H9 (cell line): Measurements from ENCODE around the gene TMEM239. TPM values are rescaled to one million over a fixed set of nuclear protein-coding genes. Genes with fewer than 3 reads are reported as not detected.

ENCODE experiments used
- DNase-seq: peaks from one replicate; pipeline ENCODE4 v3.0.0-alpha.2; 2017
- H2AFZ ChIP-seq: one replicate; pipeline ENCODE4 v1.6.1; 2013; ENCODE audit warnings: mild to moderate bottlenecking, low read length, control low read depth, moderate library complexity
- H2AK5ac ChIP-seq: 2 replicates; pipeline ENCODE4 v1.6.1; 2013; ENCODE audit warnings: low read length, control low read depth, mixed read lengths; ENCODE audit not compliant: insufficient read length
- H2BK120ac ChIP-seq: one replicate; pipeline ENCODE4 v1.6.1; 2013; ENCODE audit warnings: low read depth, mild to moderate bottlenecking, low read length, control low read depth, inconsistent platforms; ENCODE audit not compliant: poor library complexity, severe bottlenecking
- H2BK12ac ChIP-seq: 2 replicates; pipeline ENCODE4 v1.6.1; 2013; ENCODE audit warnings: low read length, control low read depth, mixed read lengths, low read depth; ENCODE audit not compliant: insufficient read length
- H2BK15ac ChIP-seq: 2 replicates; pipeline ENCODE4 v1.6.1; 2013; ENCODE audit warnings: low read depth, low read length, control low read depth
- H2BK20ac ChIP-seq: one replicate; pipeline ENCODE4 v1.6.1; 2013; ENCODE audit warnings: low read depth, mild to moderate bottlenecking, low read length, control low read depth, inconsistent platforms; ENCODE audit not compliant: poor library complexity, severe bottlenecking
- H2BK5ac ChIP-seq: 2 replicates; pipeline ENCODE4 v1.6.1; 2013; ENCODE audit warnings: low read length, control low read depth, mixed read lengths; ENCODE audit not compliant: insufficient read length
- H3K14ac ChIP-seq: 2 replicates; pipeline ENCODE4 v1.6.1; 2013; ENCODE audit warnings: low read length, control low read depth; ENCODE audit not compliant: insufficient read depth
- H3K18ac ChIP-seq: 2 replicates; pipeline ENCODE4 v1.6.1; 2013; ENCODE audit warnings: low read depth, mild to moderate bottlenecking, mixed read lengths, low read length, control low read depth; ENCODE audit not compliant: insufficient read length
- H3K23ac ChIP-seq: 2 replicates; pipeline ENCODE4 v1.6.1; 2013; ENCODE audit warnings: low read length, control low read depth, mixed read lengths, low read depth; ENCODE audit not compliant: insufficient read length
- H3K23me2 ChIP-seq: 2 replicates; pipeline ENCODE4 v1.6.1; 2013; ENCODE audit warnings: low read depth, mild to moderate bottlenecking, mixed read lengths, low read length, control low read depth; ENCODE audit not compliant: insufficient read length, poor library complexity, severe bottlenecking
- H3K27ac ChIP-seq: 2 replicates; pipeline ENCODE4 v1.5.1; 2013; ENCODE audit warnings: low read length, control low read depth, mixed read lengths, low read depth; ENCODE audit not compliant: insufficient read length
- H3K27me3 ChIP-seq: 2 replicates; pipeline ENCODE4 v1.6.1; 2013; ENCODE audit warnings: low read length, control low read depth, inconsistent platforms; ENCODE audit not compliant: insufficient read depth
- H3K4ac ChIP-seq: 2 replicates; pipeline ENCODE4 v1.6.1; 2013; ENCODE audit warnings: low read depth, mild to moderate bottlenecking, control low read depth, inconsistent platforms, low read length, moderate library complexity
- H3K4me1 ChIP-seq: 2 replicates; pipeline ENCODE4 v1.6.1; 2013; ENCODE audit warnings: low read length, control low read depth, inconsistent platforms; ENCODE audit not compliant: insufficient read depth
- H3K4me2 ChIP-seq: 2 replicates; pipeline ENCODE4 v1.6.1; 2013; ENCODE audit warnings: low read length, control low read depth, mixed read lengths; ENCODE audit not compliant: insufficient read length, insufficient read depth
- H3K56ac ChIP-seq: 2 replicates; pipeline ENCODE4 v1.6.1; 2013; ENCODE audit warnings: low read depth, mild to moderate bottlenecking, mixed read lengths, low read length, control low read depth; ENCODE audit not compliant: insufficient read length
- H3K79me1 ChIP-seq: 2 replicates; pipeline ENCODE4 v1.6.1; 2013; ENCODE audit warnings: low read depth, mild to moderate bottlenecking, moderate library complexity, low read length, control low read depth, inconsistent platforms; ENCODE audit not compliant: insufficient read depth, poor library complexity, severe bottlenecking
- H3K79me2 ChIP-seq: 2 replicates; pipeline ENCODE4 v1.6.1; 2013; ENCODE audit warnings: low read length, control low read depth, inconsistent platforms; ENCODE audit not compliant: insufficient read depth
- H3K9ac ChIP-seq: 2 replicates; pipeline ENCODE4 v1.6.1; 2013; ENCODE audit warnings: low read length, control low read depth, mixed read lengths; ENCODE audit not compliant: insufficient read length; ENCODE audit errors: extremely low read depth
- H3K9me3 ChIP-seq: one replicate; pipeline ENCODE4 v1.6.1; 2013; ENCODE audit warnings: low read depth, low read length, inconsistent platforms; ENCODE audit not compliant: control insufficient read depth
- H3T11ph ChIP-seq: one replicate; pipeline ENCODE4 v1.6.1; 2013; ENCODE audit warnings: mild to moderate bottlenecking, low read length, control low read depth, inconsistent platforms
- H4K20me1 ChIP-seq: one replicate; pipeline ENCODE4 v1.6.1; 2013; ENCODE audit not compliant: control insufficient read depth, insufficient read length, insufficient read depth
- H4K5ac ChIP-seq: 2 replicates; pipeline ENCODE4 v1.6.1; 2013; ENCODE audit warnings: low read depth, mild to moderate bottlenecking, mixed read lengths, low read length, control low read depth; ENCODE audit not compliant: insufficient read length
- H4K8ac ChIP-seq: replicated peaks from 2 replicates; pipeline ENCODE4 v1.6.1; 2013; ENCODE audit warnings: low read length, control low read depth, mixed read lengths, low read depth; ENCODE audit not compliant: insufficient read length
- H4K91ac ChIP-seq: 2 replicates; pipeline ENCODE4 v1.6.1; 2013; ENCODE audit warnings: low read depth, mild to moderate bottlenecking, moderate library complexity, mixed read lengths, low read length, control low read depth; ENCODE audit not compliant: insufficient read length
- H3K27ac Mint-ChIP-seq, 3 experiments: 2 replicates in 2 of 3; 3 replicates in 1 of 3; pipeline ENCODE4 v1.8.0; 2020 to 2021; ENCODE audit warnings: mixed read lengths in 3 of 3, mild to moderate bottlenecking in 1 of 3, moderate library complexity in 1 of 3
- H3K27me3 Mint-ChIP-seq: 2 replicates; pipeline ENCODE4 v1.8.0; 2021; ENCODE audit warnings: low read depth, mild to moderate bottlenecking, moderate library complexity, mixed read lengths
- H3K36me3 Mint-ChIP-seq, 3 experiments: 2 replicates in 2 of 3; 3 replicates in 1 of 3; pipeline ENCODE4 v1.8.0; 2020 to 2021; ENCODE audit warnings: low read depth in 3 of 3, mixed read lengths in 3 of 3; ENCODE audit not compliant: insufficient read depth in 1 of 3
- H3K4me1 Mint-ChIP-seq, 2 experiments: 2 replicates each; pipeline ENCODE4 v1.8.0; 2020; ENCODE audit warnings: mixed read lengths in 2 of 2
- H3K4me3 Mint-ChIP-seq, 2 experiments: 2 replicates in 1 of 2; 3 replicates in 1 of 2; pipeline ENCODE4 v1.8.0; 2020 to 2021; ENCODE audit warnings: mild to moderate bottlenecking in 2 of 2, mixed read lengths in 2 of 2, moderate library complexity in 1 of 2
- H3K9me3 Mint-ChIP-seq, 2 experiments: 2 replicates in 1 of 2; 3 replicates in 1 of 2; pipeline ENCODE4 v1.8.0; 2020; ENCODE audit warnings: mild to moderate bottlenecking in 2 of 2, mixed read lengths in 2 of 2, moderate library complexity in 1 of 2
- WGBS: extraction: QIAGEN DNeasy Blood & Tissue Kit; methylation state at CpG from one replicate; pipeline ENCODE4 v1.1.7; 2013; ENCODE audit warnings: missing lambda C conversion rate, low lambda C conversion rate, mixed read lengths; ENCODE audit not compliant: insufficient read length; ENCODE audit errors: extremely low coverage; 5-methylcytosine and 5-hydroxymethylcytosine counted together
- total RNA-seq: library from RNA; stranded (reverse); gene quantifications from 2 replicates; pipeline ENCODE4 v1.2.1, GENCODE V29; 2021
- TF ChIP-seq, protein P1 (sequence below): fragments of 200-600 bp; sonication (generic); conservative IDR thresholded peaks from 3 replicates; pipeline ENCODE4 v1.8.0; 2021; ENCODE audit warnings: antibody characterized with exemption, mild to moderate bottlenecking

TMEM239 gene
- total RNA-seq, 1 experiment from 2014 or later, result not detected

DNA sequence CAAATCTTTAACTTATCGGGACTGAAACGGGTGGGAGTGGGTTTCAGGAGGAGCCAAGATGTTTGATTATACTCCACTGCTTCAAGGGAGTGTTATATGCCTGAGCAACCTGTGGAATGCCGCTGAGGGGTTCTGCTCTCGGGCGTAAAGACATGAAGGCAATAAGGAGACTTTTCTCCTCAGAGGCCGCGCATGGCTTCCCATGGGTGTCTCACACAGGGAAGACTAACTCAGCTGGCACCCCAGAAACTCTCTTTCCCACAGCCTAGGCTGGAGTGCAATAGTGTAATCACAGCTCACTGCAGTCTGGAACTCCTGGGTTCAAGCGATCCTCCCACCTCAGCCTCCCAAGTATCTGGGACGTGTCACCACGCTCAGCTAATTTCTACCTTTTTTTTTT lies 6.5 kb upstream of the TMEM239 start:
- no peak overlapping the region for H3K4me3 Mint-ChIP-seq
- Histone ChIP-seq H3K4ac (no peak overlapping the region), H3K9ac (no peak overlapping the region), H2AK5ac (no peak overlapping the region), H3K18ac (no peak overlapping the region), H3K14ac (no peak overlapping the region), H2BK20ac (no peak overlapping the region), H4K8ac (no peak overlapping the region), H3K27me3 (peaks cover 18% of the 10 kb centered on the region), H3K27ac (no peak overlapping the region), H3K79me1 (no peaks in the 10 kb centered on the region), H3K56ac (no peak overlapping the region), H3T11ph (no peak overlapping the region), H4K91ac (no peak overlapping the region), H4K20me1 (no peaks in the 10 kb centered on the region), H2BK5ac (no peak overlapping the region), H2BK120ac (no peak overlapping the region), H2AFZ (no peak overlapping the region), H2BK15ac (no peak overlapping the region), H3K9me3 (no peaks in the 10 kb centered on the region), H3K4me2 (no peak overlapping the region), H3K23me2 (no peaks in the 10 kb centered on the region), H4K5ac (no peak overlapping the region), H2BK12ac (no peak overlapping the region), H3K79me2 (no peaks in the 10 kb centered on the region), H3K4me1 (peaks cover 7% of the 10 kb centered on the region; the same call in 1 of the 2 replicates), H3K23ac (no peak overlapping the region)
- no CpG with 5 or more reads among the region's 10 CpGs for WGBS
- TF ChIP-seq, protein P1, sequence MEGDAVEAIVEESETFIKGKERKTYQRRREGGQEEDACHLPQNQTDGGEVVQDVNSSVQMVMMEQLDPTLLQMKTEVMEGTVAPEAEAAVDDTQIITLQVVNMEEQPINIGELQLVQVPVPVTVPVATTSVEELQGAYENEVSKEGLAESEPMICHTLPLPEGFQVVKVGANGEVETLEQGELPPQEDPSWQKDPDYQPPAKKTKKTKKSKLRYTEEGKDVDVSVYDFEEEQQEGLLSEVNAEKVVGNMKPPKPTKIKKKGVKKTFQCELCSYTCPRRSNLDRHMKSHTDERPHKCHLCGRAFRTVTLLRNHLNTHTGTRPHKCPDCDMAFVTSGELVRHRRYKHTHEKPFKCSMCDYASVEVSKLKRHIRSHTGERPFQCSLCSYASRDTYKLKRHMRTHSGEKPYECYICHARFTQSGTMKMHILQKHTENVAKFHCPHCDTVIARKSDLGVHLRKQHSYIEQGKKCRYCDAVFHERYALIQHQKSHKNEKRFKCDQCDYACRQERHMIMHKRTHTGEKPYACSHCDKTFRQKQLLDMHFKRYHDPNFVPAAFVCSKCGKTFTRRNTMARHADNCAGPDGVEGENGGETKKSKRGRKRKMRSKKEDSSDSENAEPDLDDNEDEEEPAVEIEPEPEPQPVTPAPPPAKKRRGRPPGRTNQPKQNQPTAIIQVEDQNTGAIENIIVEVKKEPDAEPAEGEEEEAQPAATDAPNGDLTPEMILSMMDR, result no peak
- H3K36me3 Mint-ChIP-seq, result no peaks in the 10 kb centered on the region; a peak in 1 of 7 replicates
- no peak for DNase-seq
- H3K27me3 Mint-ChIP-seq, result peaks cover 62% of the 10 kb centered on the region
- H3K4me1 Mint-ChIP-seq, result peaks cover 8 to 11% of the 10 kb centered on the region in 2 experiments
- peaks cover 10 to 16% of the 10 kb centered on the region in 2 experiments for H3K9me3 Mint-ChIP-seq
- H3K27ac Mint-ChIP-seq, result no peak overlapping the region
